Naive thymus-derived CD4-positive, alpha-beta T cell (primary cell): ENCODE results near the gene AP5Z1. TPM values are rescaled to one million over a fixed set of nuclear protein-coding genes. Genes with fewer than 3 reads are reported as not detected.
A peak's percentile ranks its signal among the peaks of the same experiment; 100 is the strongest.
"Not testable (repeated sequence)": the region's sequence is repeated elsewhere in the genome, so short reads cannot be mapped to it uniquely, and the experiment has no call there.

Experiments used
- ATAC-seq: fragments of 150-1000 bp; cut with Tn5 transposase; 2 replicates; pipeline ENCODE4 v1.10.0; 2021; ENCODE audit warnings: mild to moderate bottlenecking, moderate library complexity
- CTCF ChIA-PET: fragments of 350-600 bp; sonication (Branson Sonifier 250); formaldehyde crosslinking; loops from one replicate; lab custom pipeline; 2021; ENCODE audit warnings: antibody characterized with exemption; lab: Charles Lee
- POLR2A ChIA-PET: fragments of 350-600 bp; sonication (Branson Sonifier 250); formaldehyde crosslinking; loops from one replicate; lab custom pipeline; 2021; ENCODE audit warnings: antibody characterized with exemption, inconsistent platforms; lab: Charles Lee
- DNase-seq, 9 donors: peaks; one replicate each; pipeline versions ENCODE4 v3.0.0 to v3.0.0-alpha.2; 2020 to 2022; ENCODE audit warnings: mixed read lengths in 1 of 9
- H3K27ac ChIP-seq: one replicate; pipeline ENCODE4 v1.7.0; 2013; ENCODE audit warnings: mild to moderate bottlenecking, low read depth, low read length, moderate library complexity
- H3K27me3 ChIP-seq, 2 donors: one replicate each; pipeline ENCODE4 v1.7.0; 2013; ENCODE audit warnings: low read length in 2 of 2, mild to moderate bottlenecking in 2 of 2, moderate library complexity in 2 of 2; ENCODE audit not compliant: control insufficient read depth in 2 of 2, insufficient read depth in 2 of 2
- H3K36me3 ChIP-seq, 3 experiments: 1 replicate in 2 of 3; 2 replicates in 1 of 3; pipeline ENCODE4 v1.7.0; 2013; ENCODE audit warnings: low read length in 3 of 3, mild to moderate bottlenecking in 3 of 3, moderate library complexity in 1 of 3; ENCODE audit not compliant: insufficient read depth in 3 of 3, control insufficient read depth in 2 of 3
- H3K4me1 ChIP-seq, 2 donors: one replicate each; pipeline ENCODE4 v1.7.0; 2013; ENCODE audit warnings: low read length in 2 of 2, mild to moderate bottlenecking in 2 of 2, moderate library complexity in 1 of 2; ENCODE audit not compliant: control insufficient read depth in 2 of 2, insufficient read depth in 2 of 2
- H3K4me3 ChIP-seq: 2 replicates; pipeline ENCODE4 v1.7.0; 2013; ENCODE audit warnings: mild to moderate bottlenecking, low read length
- H3K9me3 ChIP-seq, 3 experiments: 1 replicate in 2 of 3; 2 replicates in 1 of 3; pipeline ENCODE4 v1.7.0; 2013; ENCODE audit warnings: low read length in 3 of 3; ENCODE audit not compliant: control insufficient read depth in 2 of 3
- H3K27ac Mint-ChIP-seq, 9 donors: one replicate each; pipeline ENCODE4 v1.8.0; 2020 to 2022; ENCODE audit warnings: mixed read lengths in 9 of 9, mild to moderate bottlenecking in 8 of 9, moderate library complexity in 5 of 9, inconsistent platforms in 2 of 9
- H3K27me3 Mint-ChIP-seq, 5 donors: one replicate each; pipeline ENCODE4 v1.8.0; 2021 to 2022; ENCODE audit warnings: mixed read lengths in 5 of 5, mild to moderate bottlenecking in 1 of 5
- H3K36me3 Mint-ChIP-seq, 5 donors: one replicate each; pipeline ENCODE4 v1.8.0; 2020 to 2022; ENCODE audit warnings: mixed read lengths in 5 of 5, mild to moderate bottlenecking in 3 of 5, inconsistent platforms in 1 of 5
- H3K4me1 Mint-ChIP-seq, 7 donors: one replicate each; pipeline ENCODE4 v1.8.0; 2020 to 2022; ENCODE audit warnings: mixed read lengths in 7 of 7, mild to moderate bottlenecking in 3 of 7, inconsistent platforms in 1 of 7
- H3K4me3 Mint-ChIP-seq, 10 donors: one replicate each; pipeline ENCODE4 v1.8.0; 2020 to 2022; ENCODE audit warnings: mild to moderate bottlenecking in 10 of 10, mixed read lengths in 10 of 10, moderate library complexity in 6 of 10, inconsistent platforms in 2 of 10
- H3K9me3 Mint-ChIP-seq, 11 donors: one replicate each; pipeline ENCODE4 v1.8.0; 2020 to 2022; ENCODE audit warnings: mixed read lengths in 11 of 11, mild to moderate bottlenecking in 4 of 11, inconsistent platforms in 1 of 11, moderate library complexity in 1 of 11
- intact Hi-C, 2 donors: fragments of 100-400 bp; cut with micrococcal nuclease; formaldehyde crosslinking; loops; one replicate each; pipeline ENCODE4 v1.15.1; 2023
- polyA plus RNA-seq, 2 donors: library from polyadenylated mRNA; unstranded; fragments of 300-500 nt; fragmentation: Illumina TruSeq; gene quantifications; one replicate each; pipeline ENCODE4 v1.2.3, GENCODE V29; 2021
- total RNA-seq, 6 experiments: library from RNA in 5 of 6; stranded (reverse) in 5 of 6; gene quantifications; 1 replicate in 5 of 6; 2 replicates in 1 of 6; pipeline ENCODE4 v1.2.3 and lab custom pipeline; 2021 to 2026

The AP5Z1 gene
- total and polyA plus RNA-seq, 7 experiments from 2014 or later, result 36.7 to 114 (median 87.5) TPM

GRCh38 chr7:4791101-4791737 lies 15.8 kb downstream of the AP5Z1 start:
- DNase-seq, result no peak
- H3K4me3 Mint-ChIP-seq, result peak overlapping the region in 5 of 10 donors; percentile 5 to 64 (median 41)

GRCh38 chr7:4791738-4792536 lies 16.5 kb downstream of the AP5Z1 start:
- Mint-ChIP-seq H3K4me1 (peaks cover 0 to 8% (median 6%) of the 10 kb centered on the region in 7 donors), H3K9me3 (peaks cover 0 to 1% (median 0%) of the 10 kb centered on the region in 11 donors), H3K4me3 (peak overlapping the region in 8 of 10 donors; percentile 5 to 66 (median 42)), H3K27me3 (no peaks in the 10 kb centered on the region), H3K27ac (peak overlapping the region in 2 of 9 donors; percentile 49 to 54), H3K36me3 (peaks cover 0 to 7% (median 0%) of the 10 kb centered on the region in 5 donors)
- peak overlapping the region; percentile 37 for H3K4me3 ChIP-seq
- H3K27me3 ChIP-seq, result no peaks in the 10 kb centered on the region
- peak; percentile 96 for ATAC-seq
- H3K36me3 ChIP-seq, result peaks cover 0 to 50% (median 3%) of the 10 kb centered on the region in 3 experiments
- no peaks in the 10 kb centered on the region for H3K9me3 ChIP-seq
- ChIA-PET CTCF (interaction anchor here (0.6 to 1.0 kb wide), 4 partner anchors 15 to 150 kb away, joined by 3 to 4 read pairs (median 3); partner anchors contain the start of gene AP5Z1), POLR2A (interaction anchor here (0.6 to 3.3 kb wide), 5 partner anchors 13 to 182 kb away, joined by 3 to 32 read pairs (median 3); partner anchors contain the start of gene AP5Z1)
- peak; percentile 68 to 87 (median 79) for DNase-seq
- peak overlapping the region; percentile 44 for H3K27ac ChIP-seq
- intact Hi-C loops, result loop anchor here (1.0 to 5.0 kb wide), 2 partner anchors 17 to 90 kb away; partner anchors contain the start of genes AP5Z1 (in 2 of the 2) and RADIL (in 1 of the 2)
- no peaks in the 10 kb centered on the region for H3K4me1 ChIP-seq

More at GRCh38 chr7:4791101-4791737, 15.8 kb downstream of the AP5Z1 start:
- Mint-ChIP-seq H3K36me3 (peaks cover 0 to 7% (median 0%) of the 10 kb centered on the region in 5 donors), H3K4me1 (peaks cover 0 to 8% (median 6%) of the 10 kb centered on the region in 7 donors), H3K9me3 (peaks cover 0 to 1% (median 0%) of the 10 kb centered on the region in 11 donors), H3K27ac (peak overlapping the region in 3 of 9 donors; percentile 2 to 54 (median 49)), H3K27me3 (no peaks in the 10 kb centered on the region)
- Histone ChIP-seq H3K27ac (no peak overlapping the region), H3K4me1 (no peaks in the 10 kb centered on the region), H3K9me3 (no peaks in the 10 kb centered on the region), H3K27me3 (no peaks in the 10 kb centered on the region), H3K36me3 (peaks cover 0 to 57% (median 4%) of the 10 kb centered on the region in 3 experiments), H3K4me3 (no peak overlapping the region)
- ChIA-PET POLR2A (interaction anchor here (1.1 to 3.3 kb wide), 3 partner anchors 13 to 183 kb away, joined by 3 to 32 read pairs (median 3); partner anchors contain the start of gene AP5Z1), CTCF (interaction anchor here (0.6 to 1.3 kb wide), 4 partner anchors 15 to 294 kb away, joined by 3 to 4 read pairs (median 3); partner anchors contain the start of gene AP5Z1)
- intact Hi-C loops, result loop anchor here in 1 of 2 donors (5.0 kb wide), 1 partner anchor 91 kb away; the partner anchor contains the start of gene RADIL
- no peak for ATAC-seq

GRCh38 chr7:4792537-4793126 lies 17.2 kb downstream of the AP5Z1 start:
- H3K4me3 ChIP-seq, result peak overlapping the region; percentile 37

GRCh38 chr7:4793385-4793993 lies 18.1 kb downstream of the AP5Z1 start:
- H3K27me3 ChIP-seq, H3K4me1 ChIP-seq, H3K9me3 Mint-ChIP-seq, H3K4me3 ChIP-seq, H3K27ac ChIP-seq, H3K27me3 Mint-ChIP-seq, H3K4me3 Mint-ChIP-seq, DNase-seq, ATAC-seq, H3K36me3 Mint-ChIP-seq, H3K4me1 Mint-ChIP-seq, H3K9me3 ChIP-seq: not testable (repeated sequence)
- peaks cover 0 to 35% (median 3%) of the 10 kb centered on the region in 3 experiments for H3K36me3 ChIP-seq
- ChIA-PET CTCF (interaction anchor here (1.6 kb wide), 1 partner anchor 291 kb away, joined by 3 read pairs; no protein-coding TSS in a partner anchor), POLR2A (interaction anchor here (0.5 to 3.3 kb wide), 3 partner anchors 18 to 38 kb away, joined by 3 to 32 read pairs (median 4); partner anchors contain the start of gene AP5Z1)
- intact Hi-C loops, result loop anchor here in 1 of 2 donors (5.0 kb wide), 1 partner anchor 89 kb away; the partner anchor contains the start of gene RADIL
- H3K27ac Mint-ChIP-seq, result peak overlapping the region in 1 of 9 donors; percentile 17

More at GRCh38 chr7:4792537-4793126, 17.2 kb downstream of the AP5Z1 start:
- peak; percentile 24 for ATAC-seq
- H3K4me3 Mint-ChIP-seq, result peak overlapping the region in 5 of 10 donors; percentile 15 to 45 (median 29)
- peaks cover 0 to 8% (median 6%) of the 10 kb centered on the region in 7 donors for H3K4me1 Mint-ChIP-seq
- H3K27me3 Mint-ChIP-seq, result no peaks in the 10 kb centered on the region
- Histone ChIP-seq H3K36me3 (peaks cover 0 to 43% (median 3%) of the 10 kb centered on the region in 3 experiments), H3K27me3 (no peaks in the 10 kb centered on the region), H3K4me1 (no peaks in the 10 kb centered on the region), H3K9me3 (no peaks in the 10 kb centered on the region), H3K27ac (peak overlapping the region; percentile 44)
- H3K36me3 Mint-ChIP-seq, result peaks cover 0 to 7% (median 0%) of the 10 kb centered on the region in 5 donors
- peak in 1 of 9 donors; percentile 48 for DNase-seq
- POLR2A ChIA-PET, result interaction anchor here (0.5 to 3.3 kb wide), 2 partner anchors 17 to 37 kb away, joined by 3 to 32 read pairs; partner anchors contain the start of gene AP5Z1
- CTCF ChIA-PET, result interaction anchor here (0.7 to 1.0 kb wide), 4 partner anchors 16 to 151 kb away, joined by 3 read pairs; partner anchors contain the start of gene AP5Z1
- intact Hi-C loops, result loop anchor here (1.0 to 5.0 kb wide), 2 partner anchors 17 to 90 kb away; partner anchors contain the start of genes AP5Z1 (in 2 of the 2) and RADIL (in 1 of the 2)
- H3K9me3 Mint-ChIP-seq, result peaks cover 0 to 1% (median 0%) of the 10 kb centered on the region in 11 donors
- no peak overlapping the region for H3K27ac Mint-ChIP-seq

- H3K27me3 ChIP-seq, ATAC-seq, H3K27ac ChIP-seq, H3K4me1 Mint-ChIP-seq, H3K27me3 Mint-ChIP-seq, H3K4me1 ChIP-seq, H3K9me3 ChIP-seq, H3K36me3 Mint-ChIP-seq, H3K9me3 Mint-ChIP-seq, DNase-seq, H3K4me3 ChIP-seq: not testable (repeated sequence)
- POLR2A ChIA-PET, result interaction anchor here (0.7 kb wide), 1 partner anchor 18 kb away, joined by 4 read pairs; the partner anchor contains the start of gene AP5Z1
- CTCF ChIA-PET, result interaction anchor here (0.9 to 1.6 kb wide), 2 partner anchors 290 to 875 kb away, joined by 3 read pairs; no protein-coding TSS in a partner anchor
- peaks cover 0 to 28% (median 3%) of the 10 kb centered on the region in 3 experiments for H3K36me3 ChIP-seq
- Mint-ChIP-seq H3K27ac (peak overlapping the region in 4 of 9 donors; percentile 12 to 67 (median 53)), H3K4me3 (peak overlapping the region in 2 of 10 donors; percentile 9 to 21)
- intact Hi-C loops, result loop anchor here in 1 of 2 donors (5.0 kb wide), 1 partner anchor 88 kb away; the partner anchor contains the start of gene RADIL
Observed at GRCh38 chr7:4794171-4794570, 18.7 kb downstream of the AP5Z1 start.
